Large intestine (tissue), 3 donors: ENCODE data around the gene HOXD12. TPM values are rescaled to one million over a fixed set of nuclear protein-coding genes. Genes with fewer than 3 reads are reported as not detected.
A peak's percentile ranks its signal among the peaks of the same experiment; 100 is the strongest.

Source experiments
- DNase-seq, 2 donors: peaks; one replicate each; pipeline versions ENCODE4 v3.0.0 to v3.0.0-alpha.2; 2013
- H3K27ac ChIP-seq: one replicate; pipeline ENCODE4 v1.5.1; 2013; ENCODE audit warnings: low read length
- H3K27me3 ChIP-seq: 2 replicates; pipeline ENCODE4 v1.6.1; 2013; ENCODE audit warnings: low read length; ENCODE audit not compliant: control insufficient read depth, insufficient read depth
- H3K36me3 ChIP-seq: 2 replicates; pipeline ENCODE4 v1.6.1; 2013; ENCODE audit warnings: low read length; ENCODE audit not compliant: control insufficient read depth, insufficient read depth
- H3K4me1 ChIP-seq: one replicate; pipeline ENCODE4 v1.6.1; 2013; ENCODE audit warnings: low read length; ENCODE audit not compliant: control insufficient read depth, insufficient read depth
- H3K4me3 ChIP-seq: one replicate; pipeline ENCODE4 v1.5.1; 2013; ENCODE audit warnings: low read length
- H3K9me3 ChIP-seq: one replicate; pipeline ENCODE4 v1.6.1; 2013; ENCODE audit warnings: mild to moderate bottlenecking, low read depth, low read length, moderate library complexity; ENCODE audit not compliant: control insufficient read depth
- WGBS: methylation state at CpG from one replicate; pipeline ENCODE4 v1.1.5; 2013; ENCODE audit warnings: low lambda C conversion rate; ENCODE audit not compliant: insufficient coverage; 5-methylcytosine and 5-hydroxymethylcytosine counted together
- polyA plus RNA-seq: library from polyadenylated mRNA; unstranded; fragments of 120-200 nt; gene quantifications from one replicate; pipeline ENCODE4 v1.2.1, GENCODE V29; 2013

Gene HOXD12
- polyA plus RNA-seq, 1 donor, result not detected

GRCh38 chr2:176072951-176073904, 26.4 kb upstream of the HOXD12 start:
- H3K4me1 ChIP-seq, result no peaks in the 10 kb centered on the region
- no peak for DNase-seq
- H3K27ac ChIP-seq, result no peak overlapping the region
- no peaks in the 10 kb centered on the region for H3K36me3 ChIP-seq
- 0% methylated on average over 3 of the region's 29 CpGs for whole genome bisulfite sequencing
- no peak overlapping the region for H3K4me3 ChIP-seq
- H3K27me3 ChIP-seq, result peaks cover 95% of the 10 kb centered on the region
- H3K9me3 ChIP-seq, result peaks cover 4% of the 10 kb centered on the region

DNA sequence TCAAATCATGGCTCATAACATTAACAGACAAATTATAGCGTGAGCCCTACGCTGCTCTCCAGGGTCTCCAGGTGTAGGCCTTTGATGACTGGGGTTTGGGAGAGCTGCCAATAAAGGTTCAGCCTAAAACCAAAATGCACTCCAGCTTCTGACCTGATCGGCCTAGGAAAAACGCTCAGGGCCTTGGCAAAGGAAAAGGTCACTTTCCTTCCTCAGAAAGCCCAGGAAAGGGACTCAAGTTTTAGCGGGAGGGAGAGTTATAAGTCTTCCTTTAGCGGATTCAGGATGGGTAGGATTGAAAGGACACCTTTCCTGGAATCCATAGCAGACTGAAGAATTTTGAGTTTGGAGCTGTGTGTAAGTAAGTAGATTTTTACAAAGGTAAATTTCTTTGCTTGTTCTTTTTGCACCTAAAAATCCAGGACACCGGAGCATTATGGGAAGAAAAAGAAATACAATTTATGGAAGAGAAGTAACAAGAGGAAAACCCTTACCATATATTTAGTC, 24.6 kb upstream of the HOXD12 start:
- H3K4me1 ChIP-seq, result peaks cover 4% of the 10 kb centered on the region
- no peaks in the 10 kb centered on the region for H3K36me3 ChIP-seq
- H3K4me3 ChIP-seq, result no peak overlapping the region
- no peak overlapping the region for H3K27ac ChIP-seq
- 40% methylated on average over 2 of the region's 7 CpGs for whole genome bisulfite sequencing
- H3K27me3 ChIP-seq, result peaks cover 95% of the 10 kb centered on the region
- DNase-seq, result no peak
- peaks cover 9% of the 10 kb centered on the region for H3K9me3 ChIP-seq

- no peaks in the 10 kb centered on the region for H3K36me3 ChIP-seq
- peaks cover 4% of the 10 kb centered on the region for H3K4me1 ChIP-seq
- peaks cover 9% of the 10 kb centered on the region for H3K9me3 ChIP-seq
- H3K27me3 ChIP-seq, result peaks cover 93% of the 10 kb centered on the region
- DNase-seq, result peak in 1 of 2 donors; percentile 1
- H3K4me3 ChIP-seq, result no peak overlapping the region
- no peak overlapping the region for H3K27ac ChIP-seq
- 10% methylated on average over 2 of the region's 15 CpGs for WGBS
These were observed 24.1 kb upstream of the HOXD12 start for GRCh38 chr2:176075481-176075880.

- no peak overlapping the region for H3K27ac ChIP-seq
- 12% methylated on average over 4 of the region's 7 CpGs for WGBS
- H3K4me3 ChIP-seq, result no peak overlapping the region
- H3K27me3 ChIP-seq, result peaks cover 93% of the 10 kb centered on the region
- no peak for DNase-seq
- peaks cover 4% of the 10 kb centered on the region for H3K4me1 ChIP-seq
- no peaks in the 10 kb centered on the region for H3K36me3 ChIP-seq
- peaks cover 15% of the 10 kb centered on the region for H3K9me3 ChIP-seq
These were observed 23.5 kb upstream of the HOXD12 start for GRCh38 chr2:176076063-176076462.

GRCh38 chr2:176076796-176077195, 22.8 kb upstream of the HOXD12 start:
- H3K27me3 ChIP-seq, result peaks cover 93% of the 10 kb centered on the region
- DNase-seq, result no peak
- no peak overlapping the region for H3K27ac ChIP-seq
- H3K4me3 ChIP-seq, result no peak overlapping the region
- H3K36me3 ChIP-seq, result no peaks in the 10 kb centered on the region
- peaks cover 11% of the 10 kb centered on the region for H3K9me3 ChIP-seq
- H3K4me1 ChIP-seq, result peaks cover 4% of the 10 kb centered on the region
- WGBS, result no CpG with 5 or more reads among the region's 2 CpGs

GRCh38 chr2:176078541-176079284, 20.9 kb upstream of the HOXD12 start:
- DNase-seq, result no peak
- peaks cover 93% of the 10 kb centered on the region for H3K27me3 ChIP-seq
- no CpG with 5 or more reads among the region's 25 CpGs for WGBS
- H3K4me1 ChIP-seq, result peaks cover 4% of the 10 kb centered on the region
- no peak overlapping the region for H3K4me3 ChIP-seq
- H3K9me3 ChIP-seq, result peaks cover 24% of the 10 kb centered on the region
- no peaks in the 10 kb centered on the region for H3K36me3 ChIP-seq
- H3K27ac ChIP-seq, result no peak overlapping the region

- Histone ChIP-seq H3K4me3 (no peak overlapping the region), H3K9me3 (peaks cover 28% of the 10 kb centered on the region), H3K4me1 (peaks cover 4% of the 10 kb centered on the region), H3K27me3 (peaks cover 93% of the 10 kb centered on the region), H3K36me3 (no peaks in the 10 kb centered on the region), H3K27ac (no peak overlapping the region)
- no CpG with 5 or more reads among the region's 30 CpGs for WGBS
- DNase-seq, result no peak
These were observed 20.2 kb upstream of the HOXD12 start for GRCh38 chr2:176079285-176079830.

DNA sequence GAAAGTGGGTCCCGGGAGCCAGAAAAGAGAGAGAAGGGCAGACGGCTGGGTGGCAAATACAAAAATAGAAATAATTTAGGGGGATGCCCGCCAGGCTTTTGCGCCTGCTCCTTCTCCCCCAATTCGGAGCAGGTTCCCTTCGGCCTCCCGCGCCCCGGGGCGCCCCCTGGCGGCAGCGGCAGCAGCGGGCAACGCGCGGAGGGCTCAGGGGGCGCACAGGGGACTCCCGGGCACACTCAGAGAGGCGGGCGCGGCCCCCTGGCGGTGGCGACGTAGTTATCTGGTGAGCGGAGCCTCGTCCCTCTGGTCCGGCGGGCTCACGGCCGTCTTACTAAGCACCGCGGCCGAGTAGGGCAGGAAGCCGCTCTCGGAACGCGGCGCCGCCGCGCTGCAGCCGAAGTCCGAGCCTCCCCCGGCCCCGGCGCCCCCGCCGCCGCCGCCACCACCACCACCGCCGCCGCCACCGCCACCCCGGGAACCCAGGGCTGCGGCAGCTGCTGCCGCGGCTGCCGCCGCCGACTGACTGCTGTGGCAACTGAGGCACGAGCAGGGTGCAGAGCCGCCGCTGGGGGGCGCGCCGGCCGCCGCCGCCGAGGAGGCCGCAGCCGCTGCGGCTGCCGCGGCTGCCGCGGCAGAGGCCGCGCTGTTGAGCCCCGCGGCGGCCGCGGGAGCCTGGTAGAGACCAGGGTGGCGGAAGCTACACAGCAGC, 19.6 kb upstream of the HOXD12 start:
- no peak for DNase-seq
- no CpG with 5 or more reads among the region's 86 CpGs for WGBS

GRCh38 chr2:176080540-176081375, 18.8 kb upstream of the HOXD12 start:
- WGBS, result no CpG with 5 or more reads among the region's 68 CpGs
- Histone ChIP-seq H3K36me3 (no peaks in the 10 kb centered on the region), H3K9me3 (peaks cover 33% of the 10 kb centered on the region), H3K27ac (no peak overlapping the region), H3K4me1 (peaks cover 4% of the 10 kb centered on the region), H3K27me3 (peaks cover 93% of the 10 kb centered on the region), H3K4me3 (no peak overlapping the region)
- DNase-seq, result peak in 1 of 2 donors; percentile 51

More for the DNA sequence above, 19.6 kb upstream of the HOXD12 start:
- Histone ChIP-seq H3K4me1 (peaks cover 4% of the 10 kb centered on the region), H3K27me3 (peaks cover 93% of the 10 kb centered on the region), H3K36me3 (no peaks in the 10 kb centered on the region), H3K4me3 (no peak overlapping the region), H3K9me3 (peaks cover 30% of the 10 kb centered on the region), H3K27ac (no peak overlapping the region)
